HEK293 (cell line): ENCODE results near the gene POLE3.
"Not testable (repeated sequence)": the region's sequence is repeated elsewhere in the genome, so short reads cannot be mapped to it uniquely, and the experiment has no call there.

ENCODE experiments used
- ZNF223 ChIP-seq: fragments of 450-650 bp; formaldehyde crosslinking; IDR thresholded peaks from 2 replicates; pipeline ENCODE4 v1.5.1; 2016; ENCODE audit warnings: missing biosample characterization, missing genetic modification characterization
- ZNF248 ChIP-seq: fragments of 450-650 bp; formaldehyde crosslinking; IDR thresholded peaks from 2 replicates; pipeline ENCODE4 v1.5.1; 2017; ENCODE audit warnings: missing biosample characterization, missing genetic modification characterization
- ZNF792 ChIP-seq: fragments of 450-650 bp; formaldehyde crosslinking; IDR thresholded peaks from 2 replicates; pipeline ENCODE4 v1.5.1; 2016; ENCODE audit warnings: missing biosample characterization, missing genetic modification characterization
- TF ChIP-seq, protein P1 (sequence below): fragments of 450-650 bp; IDR thresholded peaks from 2 replicates; pipeline ENCODE4 v1.5.1; 2018; ENCODE audit warnings: missing biosample characterization, mild to moderate bottlenecking, missing genetic modification characterization

DNA sequence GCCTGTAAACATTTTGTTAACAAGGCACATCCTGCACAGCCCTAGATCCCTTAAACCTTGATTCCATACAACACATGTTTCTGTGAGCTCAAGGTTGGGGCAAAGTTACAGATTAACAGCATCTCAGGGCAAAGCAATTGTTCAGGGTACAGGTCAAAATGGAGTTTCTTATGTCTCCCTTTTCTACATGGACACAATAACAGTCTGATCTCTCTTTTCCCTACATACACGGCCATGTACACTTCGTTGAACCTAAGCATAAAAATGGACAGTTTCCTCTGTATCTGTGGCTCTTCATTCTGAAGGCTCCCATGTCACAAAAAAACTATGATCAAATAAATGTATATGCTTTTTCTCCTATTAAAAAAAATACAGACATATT, 30.7 kb downstream of the POLE3 start:
- TF ChIP-seq ZNF248; ZNF792 (tag by site-specific recombination); ZNF223 (tag by site-specific recombination): not testable (repeated sequence)
- TF ChIP-seq, protein P1, sequence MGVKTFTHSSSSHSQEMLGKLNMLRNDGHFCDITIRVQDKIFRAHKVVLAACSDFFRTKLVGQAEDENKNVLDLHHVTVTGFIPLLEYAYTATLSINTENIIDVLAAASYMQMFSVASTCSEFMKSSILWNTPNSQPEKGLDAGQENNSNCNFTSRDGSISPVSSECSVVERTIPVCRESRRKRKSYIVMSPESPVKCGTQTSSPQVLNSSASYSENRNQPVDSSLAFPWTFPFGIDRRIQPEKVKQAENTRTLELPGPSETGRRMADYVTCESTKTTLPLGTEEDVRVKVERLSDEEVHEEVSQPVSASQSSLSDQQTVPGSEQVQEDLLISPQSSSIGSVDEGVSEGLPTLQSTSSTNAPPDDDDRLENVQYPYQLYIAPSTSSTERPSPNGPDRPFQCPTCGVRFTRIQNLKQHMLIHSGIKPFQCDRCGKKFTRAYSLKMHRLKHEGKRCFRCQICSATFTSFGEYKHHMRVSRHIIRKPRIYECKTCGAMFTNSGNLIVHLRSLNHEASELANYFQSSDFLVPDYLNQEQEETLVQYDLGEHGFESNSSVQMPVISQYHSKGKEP (tag by site-specific recombination), result not testable (repeated sequence)
